OCI-LY3 (cell line): Measurements from ENCODE around the gene PERM1.

Experiments
- H2AFZ ChIP-seq: fragments of 200-600, 300-600 bp; shearing (Covaris generic); 2 replicates; pipeline ENCODE4 v1.6.0; 2014; ENCODE audit warnings: antibody characterized with exemption, low read depth, low read length
- H3K27ac ChIP-seq: fragments of 200-600, 300-600 bp; sonication (generic); 2 replicates; pipeline ENCODE4 v1.5.1; 2014; ENCODE audit warnings: mild to moderate bottlenecking, low read length, moderate library complexity, mixed read lengths
- H3K27me3 ChIP-seq: fragments of 200-600, 300-600 bp; sonication (generic); 2 replicates; pipeline ENCODE4 v1.6.1; 2014; ENCODE audit warnings: low read depth, low read length, mixed read lengths
- H3K36me3 ChIP-seq: fragments of 200-600, 300-600 bp; sonication (generic); replicated peaks from 2 replicates; pipeline ENCODE3; 2014; ENCODE audit warnings: low read depth, low read length, mixed read lengths
- H3K4me1 ChIP-seq: fragments of 300-600, 200-600 bp; sonication (generic); 2 replicates; pipeline ENCODE4 v1.6.1; 2014; ENCODE audit warnings: low read length, mixed read lengths
- H3K4me2 ChIP-seq: fragments of 200-600, 300-600 bp; sonication (generic); 2 replicates; pipeline ENCODE4 v1.6.1; 2014; ENCODE audit warnings: low read length, mixed read lengths
- H3K4me3 ChIP-seq: fragments of 300-600, 200-600 bp; sonication (generic); 2 replicates; pipeline ENCODE4 v1.5.1; 2014; ENCODE audit warnings: antibody characterized with exemption, mild to moderate bottlenecking, low read length, moderate library complexity
- H3K79me2 ChIP-seq: fragments of 300-600, 200-600 bp; shearing (Covaris generic); 2 replicates; pipeline ENCODE4 v1.6.1; 2014; ENCODE audit warnings: mild to moderate bottlenecking, low read length, mixed read lengths
- H3K9ac ChIP-seq: fragments of 300-600, 200-600 bp; shearing (Covaris generic); 2 replicates; pipeline ENCODE4 v1.6.0; 2014; ENCODE audit warnings: mild to moderate bottlenecking, low read length, moderate library complexity
- H3K9me3 ChIP-seq: fragments of 200-600, 300-600 bp; shearing (Covaris generic); 2 replicates; pipeline ENCODE4 v1.6.1; 2014; ENCODE audit warnings: low read length, mixed read lengths; ENCODE audit not compliant: insufficient read depth
- H4K20me1 ChIP-seq: fragments of 200-600, 300-600 bp; sonication (generic); 2 replicates; pipeline ENCODE4 v1.6.1; 2016; ENCODE audit warnings: low read length, mixed read lengths; ENCODE audit not compliant: insufficient read depth
- CTCF ChIP-seq: fragments of 200-600, 300-600 bp; sonication (generic); IDR thresholded peaks from 2 replicates; pipeline ENCODE4 v1.5.1; 2014; ENCODE audit warnings: antibody characterized with exemption, low read length, low read depth
- EZH2phosphoT487 ChIP-seq: fragments of 200-600 bp; shearing (Covaris generic); IDR thresholded peaks from 2 replicates; pipeline ENCODE4 v1.6.1; 2018; ENCODE audit warnings: antibody characterized with exemption, mixed run types, low read depth

PERM1 gene

GRCh38 chr1:980602-981395, 1.1 kb downstream of the PERM1 start:
- no peaks in the 10 kb centered on the region for H3K4me1 ChIP-seq
- no peaks in the 10 kb centered on the region for H3K79me2 ChIP-seq
- TF ChIP-seq CTCF = no peak
- no peak for TF ChIP-seq EZH2phosphoT487

GRCh38 chr1:980137-980571, 1.7 kb downstream of the PERM1 start:
- Histone ChIP-seq H3K27ac (no peak overlapping the region), H3K4me1 (no peaks in the 10 kb centered on the region), H3K4me2 (no peak overlapping the region), H3K4me3 (no peak overlapping the region), H4K20me1 (no peaks in the 10 kb centered on the region), H3K79me2 (no peaks in the 10 kb centered on the region), H2AFZ (no peak overlapping the region), H3K9me3 (no peaks in the 10 kb centered on the region), H3K9ac (no peak overlapping the region), H3K27me3 (peaks cover 4% of the 10 kb centered on the region; the same call in 1 of the 2 replicates), H3K36me3 (no peaks in the 10 kb centered on the region)
- no peak for TF ChIP-seq EZH2phosphoT487
- no peak for TF ChIP-seq CTCF

More at GRCh38 chr1:980602-981395, 1.1 kb downstream of the PERM1 start:
- Histone ChIP-seq H3K4me3 (no peak overlapping the region), H2AFZ (no peak overlapping the region), H3K36me3 (no peaks in the 10 kb centered on the region), H4K20me1 (no peaks in the 10 kb centered on the region), H3K27me3 (no peaks in the 10 kb centered on the region), H3K27ac (no peak overlapping the region), H3K9me3 (no peaks in the 10 kb centered on the region), H3K4me2 (no peak overlapping the region), H3K9ac (no peak overlapping the region)

GRCh38 chr1:979744-980072, 2.2 kb downstream of the PERM1 start:
- no peak overlapping the region for H2AFZ ChIP-seq
- H3K27me3 ChIP-seq = peaks cover 4% of the 10 kb centered on the region; the same call in 1 of the 2 replicates
- no peak overlapping the region for H3K4me3 ChIP-seq

More at GRCh38 chr1:979744-980072, 2.2 kb downstream of the PERM1 start:
- Histone ChIP-seq H3K36me3 (no peaks in the 10 kb centered on the region), H4K20me1 (no peaks in the 10 kb centered on the region), H3K27ac (no peak overlapping the region), H3K9me3 (no peaks in the 10 kb centered on the region), H3K4me2 (no peak overlapping the region), H3K4me1 (no peaks in the 10 kb centered on the region), H3K79me2 (no peaks in the 10 kb centered on the region), H3K9ac (no peak overlapping the region)
- TF ChIP-seq CTCF = no peak
- TF ChIP-seq EZH2phosphoT487 = no peak
